Hepatic stellate cell (primary cell): ENCODE results near the gene CST5.
"Not testable (repeated sequence)": the region's sequence is repeated elsewhere in the genome, so short reads cannot be mapped to it uniquely, and the experiment has no call there.

Experiments used
- DNase-seq: peaks from one replicate; pipeline ENCODE4 v3.0.0; 2011; ENCODE audit warnings: low spot score

Gene CST5

GRCh38 chr20:23879328-23879798 is at the start of gene CST5:
Gene CST5, minus strand, starts transcription at chr20:23879748. Its CDS starts 72 bp downstream, at chr20:23879676.
- no peak for DNase-seq

DNA sequence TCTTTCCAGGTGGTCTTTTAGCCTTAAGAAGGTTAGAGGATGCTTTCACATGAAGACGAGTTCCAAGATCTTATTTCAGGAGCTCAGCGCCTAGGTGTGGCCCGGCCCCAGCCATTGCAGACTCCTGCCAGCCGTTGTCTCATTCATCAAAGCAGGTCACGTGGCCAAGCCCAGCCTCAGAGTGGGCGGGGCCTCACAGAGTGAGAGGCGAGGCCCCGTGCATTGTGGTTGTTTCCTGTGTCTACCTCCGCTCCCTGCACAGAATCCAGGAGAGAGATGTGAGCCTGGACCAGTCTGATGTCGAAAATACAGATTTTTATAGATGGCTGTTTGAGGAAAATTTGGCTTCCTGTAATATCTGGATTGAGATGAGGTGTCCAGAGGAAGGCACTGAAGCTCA is 49.2 kb upstream of the CST5 start:
- DNase-seq, result no peak

DNA sequence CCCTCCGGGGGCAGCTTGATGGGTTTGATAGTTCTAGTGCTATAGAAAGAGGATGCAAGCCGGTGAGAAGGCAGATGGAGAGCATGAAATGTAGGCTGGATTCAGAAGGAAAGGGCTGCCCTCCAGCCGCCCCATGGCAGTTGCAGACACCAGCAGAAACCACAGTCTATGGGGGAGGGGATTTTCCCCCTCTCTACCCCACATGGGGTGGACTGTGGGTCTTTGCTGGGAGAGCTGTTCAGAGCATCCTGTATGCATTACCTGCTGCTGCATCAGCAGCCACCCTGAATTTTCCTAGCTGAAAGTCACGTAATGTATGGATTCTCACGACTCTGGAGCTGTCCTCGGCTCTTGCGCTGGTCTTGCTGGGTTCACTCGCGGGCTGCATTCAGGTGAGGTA is 48.8 kb upstream of the CST5 start:
- DNase-seq, result no peak

GRCh38 chr20:23926944-23927872 is 47.7 kb upstream of the CST5 start:
- DNase-seq, result no peak

DNA sequence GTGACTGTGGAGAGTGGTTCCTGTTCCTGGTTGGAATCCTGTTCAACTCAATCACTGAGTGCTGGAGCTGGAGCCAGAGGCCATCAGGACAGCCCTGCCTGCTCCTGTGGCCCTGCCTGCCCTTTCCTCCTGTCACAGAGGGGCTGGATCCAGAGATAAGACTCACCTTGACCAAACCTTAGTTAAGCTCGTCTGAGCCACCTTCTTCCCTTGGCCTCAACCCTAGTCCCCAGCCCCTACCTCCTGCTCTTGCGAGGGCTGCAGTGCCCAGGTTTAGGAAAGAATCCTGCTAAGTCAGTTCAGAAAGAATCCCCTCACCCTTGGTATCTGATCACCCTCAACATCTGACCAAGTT is 47.0 kb upstream of the CST5 start:
- DNase-seq, result no peak

GRCh38 chr20:23925789-23926525 is 46.4 kb upstream of the CST5 start:
- no peak for DNase-seq

DNA sequence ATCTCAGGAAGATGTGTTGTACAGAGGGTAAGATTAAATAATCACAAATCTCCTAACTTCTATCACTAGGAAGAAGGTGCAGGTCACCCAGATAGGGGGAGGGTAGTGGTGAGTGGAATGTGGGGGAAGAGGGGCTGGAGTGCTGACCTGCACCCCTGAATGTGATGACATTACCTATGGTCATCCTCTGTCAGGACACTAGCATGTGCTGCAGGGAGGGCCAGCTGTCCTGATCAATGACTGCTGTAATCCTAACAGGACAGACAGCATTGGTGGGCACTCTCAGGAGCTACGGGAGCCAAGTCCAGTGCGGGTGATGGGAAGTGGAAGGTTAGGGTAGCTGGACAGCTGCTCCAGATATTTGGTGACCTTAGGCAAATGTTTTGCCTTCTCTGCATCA is 45.2 kb upstream of the CST5 start:
- DNase-seq, result no peak

GRCh38 chr20:23923891-23924435 is 44.4 kb upstream of the CST5 start:
- no peak for DNase-seq

- no peak for DNase-seq
Observed at GRCh38 chr20:23923311-23923710, 43.8 kb upstream of the CST5 start.

- DNase-seq, result no peak
Observed at GRCh38 chr20:23920408-23921325, 41.1 kb upstream of the CST5 start.

GRCh38 chr20:23918896-23919295 is 39.3 kb upstream of the CST5 start:
- no peak for DNase-seq

DNA sequence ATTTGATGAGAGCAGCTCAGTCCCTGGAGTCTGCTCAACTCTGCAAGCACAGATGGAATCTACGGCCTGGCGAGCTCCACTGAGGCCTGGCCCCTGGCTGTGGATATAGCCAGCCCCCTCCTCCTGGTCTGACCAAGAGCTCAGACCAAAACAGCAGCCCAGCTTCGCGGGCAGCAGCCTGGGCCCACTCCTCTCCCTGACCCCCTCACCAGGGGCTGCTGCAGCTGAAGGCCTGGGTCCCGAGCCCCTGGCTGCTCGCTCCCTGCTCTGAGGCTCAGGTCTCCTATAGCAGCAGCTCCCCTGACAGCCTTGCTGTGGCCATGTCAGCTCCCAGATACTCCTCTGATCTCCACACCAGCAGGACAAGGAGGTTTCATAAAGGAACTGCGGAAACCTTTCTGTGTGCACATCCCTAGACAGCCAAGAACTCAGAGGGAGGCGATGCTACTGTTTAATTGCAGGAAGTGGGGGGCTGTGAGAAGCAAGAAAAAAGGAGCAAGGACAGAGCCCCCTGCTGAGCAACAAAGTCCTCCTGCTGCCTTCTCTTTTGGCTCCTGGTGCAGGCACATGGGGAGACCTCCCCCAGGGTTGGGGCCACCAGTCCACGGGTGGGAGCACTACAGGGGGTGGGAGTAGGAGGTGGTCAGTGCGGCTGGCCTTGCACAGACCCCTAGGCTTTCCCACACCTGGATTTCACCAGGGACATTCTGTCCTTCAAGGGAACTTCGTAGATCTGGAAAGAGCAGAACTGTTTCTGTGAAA is 38.7 kb upstream of the CST5 start:
- DNase-seq, result no peak

DNA sequence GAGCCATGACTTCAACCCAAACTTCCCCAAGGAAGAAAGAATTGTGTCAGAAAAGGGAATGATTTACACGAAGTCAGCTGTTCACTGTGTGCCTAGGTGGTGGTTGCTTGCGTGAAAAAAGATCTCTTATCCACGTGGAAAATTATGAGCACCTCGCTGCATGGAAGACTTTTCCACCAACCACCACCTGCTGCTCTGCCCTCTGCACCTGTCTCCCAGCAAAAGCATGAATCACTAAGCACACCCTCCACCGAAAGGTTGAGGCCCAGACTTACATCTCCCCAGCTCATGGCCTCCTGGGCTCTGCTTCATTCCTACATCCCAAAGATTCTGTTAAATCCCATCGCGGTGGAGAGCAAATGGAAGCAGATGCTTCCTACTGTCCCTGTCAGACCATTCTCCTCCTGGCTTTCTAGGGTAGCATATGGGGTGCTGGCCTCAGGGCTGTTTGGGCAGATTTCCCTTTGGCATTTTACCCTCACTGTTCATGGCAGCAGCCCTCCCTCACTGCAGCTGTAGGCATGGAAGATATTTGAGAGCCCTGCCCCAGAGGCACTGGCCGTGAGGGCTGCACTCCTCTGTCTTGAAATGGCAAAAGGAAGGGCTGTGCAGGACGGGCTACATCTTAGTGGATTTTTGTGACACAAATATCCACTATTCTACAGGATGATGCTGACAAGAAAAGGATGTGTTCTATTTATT is 37.6 kb upstream of the CST5 start:
- DNase-seq, result no peak

DNA sequence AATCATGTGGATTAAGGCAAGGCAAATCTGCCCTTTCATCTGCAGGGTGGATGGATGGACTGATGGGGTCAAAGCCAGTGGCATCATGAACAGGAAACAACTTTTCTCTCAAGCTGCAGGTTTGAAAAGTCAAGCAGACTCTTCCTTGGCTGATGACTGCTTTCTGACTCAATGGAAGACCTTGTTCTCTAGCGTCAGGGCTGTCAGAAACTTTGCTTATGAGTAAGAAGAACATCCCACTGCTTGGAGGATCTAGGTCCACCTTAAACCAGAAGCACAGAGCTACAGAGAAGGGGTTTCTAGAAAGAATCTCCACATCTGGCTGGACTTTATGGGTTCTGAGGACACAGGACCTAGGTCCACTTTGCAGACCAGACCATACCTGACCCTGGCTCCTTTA is 36.3 kb upstream of the CST5 start:
- DNase-seq, result no peak

GRCh38 chr20:23914469-23914868 is 34.9 kb upstream of the CST5 start:
- DNase-seq, result not testable (repeated sequence)

- no peak for DNase-seq
Observed at GRCh38 chr20:23910210-23910609, 30.7 kb upstream of the CST5 start.

- no peak for DNase-seq
Observed at GRCh38 chr20:23909390-23909789, 29.8 kb upstream of the CST5 start.

GRCh38 chr20:23907579-23907978 is 28.0 kb upstream of the CST5 start:
- no peak for DNase-seq

GRCh38 chr20:23902396-23902795 is 22.8 kb upstream of the CST5 start:
- DNase-seq, result not testable (repeated sequence)

DNA sequence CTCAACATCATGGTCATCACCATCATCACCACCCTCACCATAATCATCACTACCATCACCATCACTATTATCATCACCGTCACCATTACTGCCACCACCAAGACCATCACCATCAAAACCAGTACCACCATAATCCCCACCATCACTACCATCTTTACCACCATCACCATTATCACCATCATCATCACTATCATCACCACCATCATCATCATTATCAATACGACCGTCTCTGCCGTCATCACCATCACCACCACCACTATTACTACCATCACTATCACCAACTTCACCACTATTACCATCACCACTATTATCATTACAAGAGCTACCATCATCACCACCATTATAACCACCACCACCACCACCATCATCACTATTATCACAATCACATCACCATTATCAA is 11.3 kb upstream of the CST5 start:
- DNase-seq, result not testable (repeated sequence)
